ENCODE data around the gene SMIM38.

The SMIM38 gene

GRCh38 chr11:69203381-69203780, 47.6 kb downstream of the SMIM38 start:
- no peak for DNase-seq (ENCODE audit: low read depth)

- no peak for DNase-seq (ENCODE audit: low read depth)
Observed at GRCh38 chr11:69203901-69204245, 48.1 kb downstream of the SMIM38 start.

GRCh38 chr11:69204246-69204940, 48.7 kb downstream of the SMIM38 start:
- no peak for DNase-seq (ENCODE audit: low read depth)

GRCh38 chr11:69204941-69205742, 49.4 kb downstream of the SMIM38 start:
- DNase-seq (ENCODE audit: low read depth), result no peak
